GM19455 (cell line): ENCODE results near the gene NR6A1.

Source experiments
- ATAC-seq: cut with Tn5 transposase; IDR thresholded peaks from one replicate; pipeline ENCODE4 v1.9.1; 2021; ENCODE audit not compliant: unreplicated experiment

Gene NR6A1

DNA sequence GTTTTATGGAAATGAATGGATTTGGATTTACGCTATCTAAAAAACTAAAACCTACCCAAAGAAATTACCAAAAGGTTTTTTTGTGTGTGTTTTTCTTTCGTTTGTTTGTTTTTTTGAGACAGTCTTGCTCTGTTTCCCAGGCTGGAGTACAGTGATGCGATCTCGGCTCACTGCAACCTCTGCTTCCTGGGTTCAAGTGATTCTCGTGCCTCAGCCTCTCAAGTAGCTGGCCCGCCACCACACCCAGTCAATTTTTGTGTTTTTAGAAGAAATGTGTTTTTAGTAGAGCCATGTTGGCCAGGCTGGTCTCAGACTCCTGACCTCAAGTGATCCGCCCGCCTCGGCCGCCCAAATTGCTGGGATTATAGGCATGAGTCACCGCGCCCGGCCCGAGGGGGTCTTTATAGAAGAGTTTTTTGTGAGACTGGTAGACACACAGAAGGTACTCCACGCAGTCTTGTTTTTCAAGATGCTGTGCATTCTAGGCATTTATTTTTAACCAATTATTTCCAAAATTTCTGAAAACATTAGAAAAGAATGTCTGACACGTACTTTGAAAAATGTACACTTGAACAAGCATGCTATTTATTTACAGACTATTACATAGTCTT lies 75.7 kb downstream of the NR6A1 start:
- ATAC-seq: no peak

- ATAC-seq: no peak
Measured at GRCh38 chr9:124694414-124695279, 76.5 kb downstream of the NR6A1 start.

DNA sequence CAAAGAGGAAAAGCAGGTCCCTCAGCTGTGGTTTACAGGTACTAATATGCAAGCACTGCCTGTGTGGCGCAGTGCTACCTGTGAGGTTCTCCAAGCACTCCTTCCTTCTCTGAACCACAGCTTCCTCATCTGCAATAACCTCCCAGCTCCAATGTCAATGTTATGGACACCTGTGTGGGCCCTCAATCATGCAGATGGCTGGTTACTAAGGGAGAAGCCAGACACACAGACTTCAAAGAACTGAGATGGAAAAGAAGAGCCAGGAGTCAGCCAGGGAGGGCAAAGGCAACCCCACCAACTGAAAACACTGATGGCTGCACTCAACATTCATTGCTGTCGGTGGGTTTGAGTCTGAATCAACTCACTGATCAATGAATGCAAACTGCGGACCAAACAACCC lies 77.7 kb downstream of the NR6A1 start:
- no peak for ATAC-seq

GRCh38 chr9:124688238-124688904 lies 82.7 kb downstream of the NR6A1 start:
- no peak for ATAC-seq

DNA sequence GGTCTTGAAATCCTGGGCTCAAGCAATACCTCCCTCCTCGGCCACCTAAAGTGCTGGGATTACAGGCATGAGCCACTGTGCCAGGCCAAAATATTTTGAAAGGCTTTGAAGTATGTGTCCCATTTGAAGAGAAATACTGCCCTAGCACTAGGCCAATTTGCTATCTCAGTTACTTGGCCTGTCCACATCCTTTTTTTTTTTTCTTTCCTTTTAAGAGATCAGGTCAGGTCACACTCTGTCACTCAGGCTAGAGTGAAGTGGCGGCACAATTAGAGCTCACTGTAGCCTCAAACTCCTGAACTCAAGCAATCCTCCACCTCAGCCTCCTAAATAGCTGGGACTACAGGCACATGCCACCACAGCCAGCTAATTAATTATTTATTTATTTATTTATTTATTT lies 84.2 kb downstream of the NR6A1 start:
- ATAC-seq: no peak

- no peak for ATAC-seq
Measured at GRCh38 chr9:124685217-124685616, 85.9 kb downstream of the NR6A1 start.

GRCh38 chr9:124684169-124684568 lies 86.9 kb downstream of the NR6A1 start:
- no peak for ATAC-seq

- no peak for ATAC-seq
Measured at GRCh38 chr9:124683043-124683442, 88.1 kb downstream of the NR6A1 start.

GRCh38 chr9:124680714-124681390 lies 90.3 kb downstream of the NR6A1 start:
- ATAC-seq: no peak

DNA sequence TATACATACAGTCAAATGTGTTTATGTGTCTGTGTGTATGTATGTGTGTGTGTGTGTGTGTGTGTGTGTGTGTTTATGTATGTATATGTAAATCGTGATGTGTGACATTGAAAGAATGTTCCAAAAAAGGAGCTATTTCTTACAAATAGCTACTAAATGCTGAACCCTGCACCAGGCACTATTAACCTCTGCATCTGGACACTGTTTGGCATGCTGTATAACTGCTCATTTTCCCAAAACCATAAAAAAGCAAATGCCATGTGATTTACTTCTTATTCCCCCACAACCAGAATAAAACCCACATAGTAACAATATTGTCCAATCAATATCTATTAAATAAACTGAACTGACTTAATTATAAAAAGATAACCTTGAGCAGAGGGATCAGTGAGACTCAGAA lies 91.1 kb downstream of the NR6A1 start:
- ATAC-seq: no peak

GRCh38 chr9:124676159-124676551 lies 95.0 kb downstream of the NR6A1 start:
- no peak for ATAC-seq

DNA sequence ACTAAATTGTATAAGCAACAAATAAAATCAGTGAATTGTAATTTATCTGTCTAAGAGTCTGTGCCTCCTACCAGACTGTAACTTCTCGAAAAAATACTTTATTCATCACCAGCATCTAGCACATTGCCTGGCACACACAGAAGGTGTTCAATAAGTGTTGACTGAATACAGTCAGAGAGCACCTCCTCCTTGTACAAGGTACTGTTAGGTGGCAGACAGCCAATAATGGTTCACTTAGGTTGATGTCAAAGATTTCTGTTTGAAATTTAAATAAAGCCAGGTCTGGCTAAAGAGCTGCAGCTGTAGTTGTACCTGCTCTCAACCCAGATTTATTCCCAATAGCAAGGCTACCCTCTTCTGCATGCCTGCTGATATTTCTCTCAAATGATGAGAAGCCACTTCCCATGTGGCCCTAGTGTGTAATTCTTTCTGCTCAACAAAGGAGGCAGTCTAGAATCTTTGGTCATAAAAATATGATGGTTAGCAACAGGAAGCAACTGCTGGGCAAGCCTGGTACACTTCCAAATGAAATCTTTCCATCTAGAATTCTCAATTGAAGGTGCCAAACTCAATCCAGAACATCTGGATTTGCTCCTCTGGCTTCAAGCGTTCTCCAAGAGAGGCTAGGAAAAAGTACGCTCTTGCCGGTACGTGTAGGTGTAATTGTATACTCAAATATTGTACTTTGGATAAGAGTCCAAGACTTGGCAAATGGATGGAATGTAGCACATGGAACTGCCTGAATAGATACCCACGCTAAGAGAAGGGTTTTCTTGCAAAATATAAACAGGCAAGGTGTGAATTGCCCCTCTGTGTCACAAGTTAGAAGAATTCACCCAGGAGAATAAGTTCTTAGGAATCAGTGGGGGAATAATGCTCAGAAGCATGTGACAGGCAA lies 95.6 kb downstream of the NR6A1 start:
- ATAC-seq: no peak

DNA sequence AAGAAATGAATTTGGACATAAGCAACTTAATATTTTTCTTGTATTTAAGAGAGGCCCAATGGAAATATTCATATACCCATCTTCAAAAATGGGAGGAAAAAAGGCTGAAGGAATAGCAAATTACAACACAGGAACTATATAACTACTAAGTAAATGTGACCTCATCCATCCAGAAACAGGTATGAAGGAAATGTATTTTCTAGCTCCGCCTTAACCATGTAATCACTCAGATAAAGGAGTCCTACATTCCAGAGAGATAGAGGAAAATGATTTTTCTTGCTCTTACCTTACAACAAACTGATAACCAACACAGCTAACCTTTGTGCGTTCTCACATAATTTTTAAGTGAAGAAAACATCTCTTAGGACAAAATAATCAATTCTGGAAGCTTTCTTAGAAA lies 96.5 kb downstream of the NR6A1 start:
- no peak for ATAC-seq

- no peak for ATAC-seq
Measured at GRCh38 chr9:124673063-124673462, 98.0 kb downstream of the NR6A1 start.

DNA sequence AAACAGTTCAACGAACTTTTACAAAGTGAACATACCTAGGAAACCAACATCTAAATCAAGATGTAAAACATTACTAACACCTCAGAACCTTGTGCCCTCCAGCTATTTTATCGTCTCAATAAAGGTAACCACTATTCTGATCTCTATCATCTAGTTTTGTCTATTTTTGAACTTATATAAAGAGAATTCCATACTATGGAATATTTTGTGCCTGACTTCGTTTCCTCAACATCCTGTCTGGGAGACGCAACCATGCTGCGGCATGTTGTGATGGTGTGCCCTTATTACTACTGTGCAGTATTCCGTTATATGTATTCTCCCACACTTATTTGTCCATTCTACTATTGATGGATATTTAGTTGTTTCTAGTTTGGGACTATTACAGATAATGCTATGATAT lies 99.2 kb downstream of the NR6A1 start:
- ATAC-seq: no peak

DNA sequence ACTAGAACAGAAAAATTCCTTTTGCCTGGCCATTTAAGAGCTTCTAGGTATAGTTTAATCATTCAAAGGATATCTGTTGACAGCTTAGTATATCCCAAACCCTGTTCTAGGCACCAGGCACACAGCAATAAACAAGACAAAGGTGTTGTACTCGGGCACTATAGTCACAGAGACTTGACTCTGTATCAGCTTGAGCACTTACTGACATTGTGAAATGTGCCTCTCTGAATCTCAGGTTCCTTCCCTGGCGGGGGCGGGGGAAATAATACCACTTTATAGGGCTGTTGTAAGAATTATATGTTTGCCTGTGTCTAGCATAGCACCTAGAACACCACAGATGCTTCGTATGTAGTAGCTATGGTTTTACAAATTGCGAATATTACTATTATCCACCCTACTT lies 104.5 kb downstream of the NR6A1 start:
- no peak for ATAC-seq

GRCh38 chr9:124665391-124666058 lies 105.6 kb downstream of the NR6A1 start:
- ATAC-seq: no peak

DNA sequence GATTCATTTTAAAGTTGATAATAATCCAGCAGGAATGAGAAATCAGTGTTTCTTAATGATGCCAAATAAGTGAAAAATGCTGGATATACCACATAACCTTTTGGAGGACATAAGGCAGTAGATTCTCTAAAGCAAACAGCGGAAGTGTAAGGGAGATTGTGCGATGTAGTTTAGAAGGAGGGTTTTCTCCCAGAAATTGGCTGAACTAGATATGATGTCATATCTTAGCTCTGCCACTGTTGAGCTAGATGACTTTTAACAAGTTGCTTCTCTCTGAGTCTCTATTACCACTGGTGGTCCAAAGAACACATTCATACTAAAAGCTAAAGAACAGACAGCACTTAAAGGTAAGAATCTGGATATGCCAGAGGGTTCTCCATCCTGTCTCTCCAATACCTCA lies 107.0 kb downstream of the NR6A1 start:
- no peak for ATAC-seq

DNA sequence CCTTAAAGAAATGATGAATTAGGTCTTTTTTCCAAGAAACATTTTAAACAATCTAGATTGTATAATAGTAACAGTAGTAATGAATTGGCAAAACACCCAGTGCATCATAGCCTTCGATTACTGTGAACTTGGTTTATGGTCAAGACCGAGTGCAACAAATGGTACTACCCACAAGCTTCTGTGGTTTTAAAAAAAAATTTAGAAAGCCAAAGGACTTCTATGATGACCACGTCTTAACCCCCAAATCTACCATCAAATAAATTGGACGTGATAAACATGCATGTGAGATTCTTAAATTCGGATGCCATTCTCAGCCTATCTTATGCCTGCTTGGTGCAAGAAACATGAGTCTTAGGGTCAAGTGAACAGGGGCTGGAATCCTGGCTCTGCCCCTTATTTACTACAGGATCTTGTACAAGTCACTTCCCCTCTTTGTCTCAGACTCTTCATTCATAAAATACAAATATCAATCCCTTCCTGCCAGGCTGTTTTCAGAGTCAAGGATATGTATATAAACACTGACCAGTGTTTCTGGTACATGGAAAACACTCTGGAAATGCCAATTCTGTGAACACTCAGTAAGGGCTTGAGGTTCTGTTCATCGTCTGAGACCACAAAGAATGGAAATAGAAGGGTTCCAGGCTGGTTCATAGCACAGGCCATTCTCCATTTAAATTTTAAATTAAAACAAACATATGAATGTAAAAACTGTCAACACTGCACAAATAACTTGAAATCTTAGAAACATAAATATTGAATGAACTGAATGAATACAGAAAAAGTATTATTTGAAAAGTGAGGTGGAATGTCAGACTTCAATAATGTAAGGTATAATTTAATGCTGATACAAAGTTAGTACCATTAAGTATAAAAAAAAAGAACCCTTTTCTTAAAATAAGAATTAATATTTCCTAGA lies 107.8 kb downstream of the NR6A1 start:
- ATAC-seq: no peak
